22Rv1 (cell line): Measurements from ENCODE around the gene NFIX.

Experiments used
- CTCF ChIP-seq: fragments of 450-650 bp; IDR thresholded peaks from 2 replicates; pipeline ENCODE4 v1.5.1; 2017; ENCODE audit warnings: mild to moderate bottlenecking
- ZFX ChIP-seq: fragments of 450-650 bp; IDR thresholded peaks from 2 replicates; pipeline ENCODE4 v1.6.1; 2017; ENCODE audit warnings: antibody characterized with exemption, borderline replicate concordance

- TF ChIP-seq CTCF (no peak), ZFX (no peak)
Measured at GRCh38 chr19:13026462-13027370, 31.4 kb downstream of the NFIX start.
